HG03354 (cell line): ENCODE measurements around the gene CDH24.
"Not testable (repeated sequence)": the region's sequence is repeated elsewhere in the genome, so short reads cannot be mapped to it uniquely, and the experiment has no call there.

Experiments used
- ATAC-seq: cut with Tn5 transposase; IDR thresholded peaks from one replicate; pipeline ENCODE4 v1.9.1; 2021; ENCODE audit warnings: mild to moderate bottlenecking; ENCODE audit not compliant: unreplicated experiment, poor library complexity, severe bottlenecking

CDH24 gene

GRCh38 chr14:23024612-23025075, 32.7 kb downstream of the CDH24 start:
- no peak for ATAC-seq

GRCh38 chr14:23023795-23024152, 33.5 kb downstream of the CDH24 start:
- no peak for ATAC-seq

- no peak for ATAC-seq
Measured at GRCh38 chr14:23023022-23023794, 34.1 kb downstream of the CDH24 start.

- ATAC-seq, result no peak
Measured at GRCh38 chr14:23021889-23022442, 35.4 kb downstream of the CDH24 start.

GRCh38 chr14:23021434-23021833, 35.9 kb downstream of the CDH24 start:
- ATAC-seq, result no peak

GRCh38 chr14:23020143-23021128, 36.9 kb downstream of the CDH24 start:
- no peak for ATAC-seq

- no peak for ATAC-seq
Measured at GRCh38 chr14:23018107-23018506, 39.2 kb downstream of the CDH24 start.

- ATAC-seq, result no peak
Measured at GRCh38 chr14:23017091-23017490, 40.2 kb downstream of the CDH24 start.

GRCh38 chr14:23015618-23016017, 41.7 kb downstream of the CDH24 start:
- no peak for ATAC-seq

GRCh38 chr14:23013749-23014054, 43.6 kb downstream of the CDH24 start:
- not testable (repeated sequence) for ATAC-seq

- ATAC-seq, result no peak
Measured at GRCh38 chr14:23013054-23013748, 44.1 kb downstream of the CDH24 start.

GRCh38 chr14:23009939-23010726, 47.2 kb downstream of the CDH24 start, which contains the start of gene C14orf93:
Gene C14orf93, minus strand, starts transcription at chr14:23010143. Its CDS starts 11,120 bp downstream, at chr14:22999023.
- ATAC-seq, result peak; percentile 32

- ATAC-seq, result no peak
Measured at GRCh38 chr14:23009483-23009938, 47.8 kb downstream of the CDH24 start.

- no peak for ATAC-seq
Measured at GRCh38 chr14:23008831-23009230, 48.5 kb downstream of the CDH24 start.

- ATAC-seq, result peak; percentile 95
Measured at GRCh38 chr14:23006544-23007419, 50.5 kb downstream of the CDH24 start.

- ATAC-seq, result no peak
Measured at GRCh38 chr14:23006188-23006534, 51.2 kb downstream of the CDH24 start.

- no peak for ATAC-seq
Measured at GRCh38 chr14:23005451-23006187, 51.7 kb downstream of the CDH24 start.
